ENCODE results near the gene HGFAC. TPM values are rescaled to one million over a fixed set of nuclear protein-coding genes. Genes with fewer than 3 reads are reported as not detected.

HGFAC gene
- total RNA-seq, 1 donor from 2014 or later = not detected

DNA sequence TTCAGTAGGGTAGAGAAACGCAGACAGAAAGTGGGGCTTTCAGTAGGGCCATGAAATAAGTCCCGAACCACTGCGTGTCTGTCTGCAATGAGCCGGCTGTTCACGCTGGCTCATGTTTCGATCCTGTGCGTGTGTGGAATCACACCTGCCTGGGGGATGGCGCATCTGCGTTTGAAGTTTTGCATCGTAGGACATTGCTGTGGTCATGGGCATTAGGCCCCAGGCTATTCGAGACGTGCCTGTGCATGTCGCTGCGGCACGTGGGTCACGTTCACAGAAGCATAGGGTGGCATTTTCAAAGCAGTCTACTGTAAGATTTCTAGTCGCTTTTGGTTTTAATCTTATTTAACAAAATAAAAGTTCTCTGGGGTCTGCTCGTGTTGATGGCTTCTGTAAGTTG is 25.5 kb upstream of the HGFAC start:
- no peaks in the 10 kb centered on the region for H3K4me1 Mint-ChIP-seq
- H3K4me3 Mint-ChIP-seq = no peak overlapping the region
- no peaks in the 10 kb centered on the region for H3K9me3 Mint-ChIP-seq
- intact Hi-C loops (cut with micrococcal nuclease) = no loop called here
- H3K27ac Mint-ChIP-seq = no peak overlapping the region
- DNase-seq = no peak
- no peaks in the 10 kb centered on the region for H3K27me3 Mint-ChIP-seq
- H3K36me3 Mint-ChIP-seq (ENCODE audit: low read depth) = no peaks in the 10 kb centered on the region

DNA sequence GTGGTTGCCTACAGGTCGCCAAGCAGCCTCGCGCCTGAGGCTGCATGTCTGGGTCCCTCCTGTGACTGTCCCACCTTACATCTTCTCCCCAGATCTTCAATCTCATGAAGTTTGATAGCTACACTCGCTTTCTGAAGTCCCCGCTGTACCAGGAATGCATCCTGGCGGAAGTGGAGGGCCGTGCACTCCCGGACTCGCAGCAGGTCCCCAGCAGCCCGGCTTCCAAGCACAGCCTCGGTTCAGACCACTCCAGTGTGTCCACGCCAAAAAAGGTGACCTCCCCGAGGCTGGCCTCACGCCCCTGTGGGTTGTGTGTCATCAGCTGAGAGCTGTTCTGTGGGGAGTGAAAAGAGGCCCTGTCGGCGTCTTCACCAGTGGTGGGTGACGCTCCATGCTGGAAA is 24.9 kb upstream of the HGFAC start:
- Mint-ChIP-seq H3K27me3 (no peaks in the 10 kb centered on the region), H3K27ac (no peak overlapping the region), H3K9me3 (no peaks in the 10 kb centered on the region), H3K4me1 (no peaks in the 10 kb centered on the region), H3K4me3 (no peak overlapping the region), H3K36me3 (ENCODE audit: low read depth) (no peaks in the 10 kb centered on the region)
- intact Hi-C loops (cut with micrococcal nuclease) = no loop called here
- no peak for DNase-seq

DNA sequence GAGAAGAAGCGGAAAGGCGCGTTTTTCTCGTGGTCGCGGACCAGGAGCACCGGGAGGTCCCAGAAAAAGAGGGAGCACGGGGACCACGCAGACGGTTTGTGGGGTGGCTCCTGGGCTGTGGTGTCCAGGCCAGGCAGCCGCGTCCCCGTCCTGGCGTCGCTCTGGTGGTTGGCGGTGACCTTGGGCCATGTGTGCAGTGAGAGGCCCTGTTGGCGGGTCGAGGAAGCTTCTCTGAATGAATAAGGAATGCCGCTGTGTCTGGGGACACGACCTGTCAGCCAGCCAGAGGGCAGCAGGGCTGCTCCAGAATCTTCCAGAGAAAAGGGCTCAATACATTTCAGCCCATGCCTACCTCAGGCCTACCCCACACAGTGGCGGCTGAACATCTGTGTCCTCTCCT is 24.3 kb upstream of the HGFAC start:
- no peak overlapping the region for H3K27ac Mint-ChIP-seq
- H3K4me3 Mint-ChIP-seq = no peak overlapping the region
- H3K27me3 Mint-ChIP-seq = no peaks in the 10 kb centered on the region
- no peak for DNase-seq
- no peaks in the 10 kb centered on the region for H3K4me1 Mint-ChIP-seq
- intact Hi-C loops (cut with micrococcal nuclease) = no loop called here
- H3K36me3 Mint-ChIP-seq (ENCODE audit: low read depth) = no peaks in the 10 kb centered on the region
- no peaks in the 10 kb centered on the region for H3K9me3 Mint-ChIP-seq

DNA sequence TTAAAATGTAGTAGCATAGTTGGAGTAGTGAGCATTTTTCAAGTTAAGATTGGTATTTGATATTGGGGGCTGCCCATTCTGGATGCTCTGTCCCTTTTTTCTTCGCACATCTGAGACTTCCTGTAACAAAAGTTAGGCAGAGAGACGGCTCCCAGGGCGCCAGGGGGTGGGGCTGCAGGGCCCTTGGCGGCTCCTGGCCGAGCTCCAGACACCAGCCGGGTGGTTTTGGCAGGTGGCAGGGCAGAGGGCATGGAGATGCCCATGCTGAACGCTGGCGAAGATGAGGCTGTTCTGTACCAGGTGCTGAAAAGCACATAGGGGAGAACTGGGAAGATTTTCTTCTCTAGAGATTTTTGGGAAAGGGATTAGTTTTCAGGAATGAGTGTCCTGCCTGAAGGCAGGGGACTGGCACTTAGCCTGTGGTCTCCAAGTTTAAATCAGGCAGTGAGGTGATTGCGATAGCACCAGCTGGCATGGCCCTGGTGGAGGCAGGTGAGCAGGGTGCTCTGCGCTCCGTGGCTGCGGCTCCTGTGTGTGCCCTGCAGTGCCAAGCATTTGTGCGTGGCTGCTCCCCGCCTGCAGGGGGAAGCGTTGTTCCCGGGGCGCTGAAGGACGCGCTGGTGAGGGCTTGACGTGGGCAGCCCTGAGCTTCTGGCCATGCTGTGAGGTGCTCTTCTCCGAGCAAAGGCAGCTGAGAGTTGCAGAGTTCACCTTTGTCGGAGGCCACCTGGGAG is 23.6 kb upstream of the HGFAC start:
- H3K27me3 Mint-ChIP-seq = no peaks in the 10 kb centered on the region
- no peaks in the 10 kb centered on the region for H3K4me1 Mint-ChIP-seq
- no peaks in the 10 kb centered on the region for H3K9me3 Mint-ChIP-seq
- intact Hi-C loops (cut with micrococcal nuclease) = no loop called here
- no peak for DNase-seq
- H3K4me3 Mint-ChIP-seq = no peak overlapping the region
- H3K27ac Mint-ChIP-seq = no peak overlapping the region
- H3K36me3 Mint-ChIP-seq (ENCODE audit: low read depth) = no peaks in the 10 kb centered on the region

DNA sequence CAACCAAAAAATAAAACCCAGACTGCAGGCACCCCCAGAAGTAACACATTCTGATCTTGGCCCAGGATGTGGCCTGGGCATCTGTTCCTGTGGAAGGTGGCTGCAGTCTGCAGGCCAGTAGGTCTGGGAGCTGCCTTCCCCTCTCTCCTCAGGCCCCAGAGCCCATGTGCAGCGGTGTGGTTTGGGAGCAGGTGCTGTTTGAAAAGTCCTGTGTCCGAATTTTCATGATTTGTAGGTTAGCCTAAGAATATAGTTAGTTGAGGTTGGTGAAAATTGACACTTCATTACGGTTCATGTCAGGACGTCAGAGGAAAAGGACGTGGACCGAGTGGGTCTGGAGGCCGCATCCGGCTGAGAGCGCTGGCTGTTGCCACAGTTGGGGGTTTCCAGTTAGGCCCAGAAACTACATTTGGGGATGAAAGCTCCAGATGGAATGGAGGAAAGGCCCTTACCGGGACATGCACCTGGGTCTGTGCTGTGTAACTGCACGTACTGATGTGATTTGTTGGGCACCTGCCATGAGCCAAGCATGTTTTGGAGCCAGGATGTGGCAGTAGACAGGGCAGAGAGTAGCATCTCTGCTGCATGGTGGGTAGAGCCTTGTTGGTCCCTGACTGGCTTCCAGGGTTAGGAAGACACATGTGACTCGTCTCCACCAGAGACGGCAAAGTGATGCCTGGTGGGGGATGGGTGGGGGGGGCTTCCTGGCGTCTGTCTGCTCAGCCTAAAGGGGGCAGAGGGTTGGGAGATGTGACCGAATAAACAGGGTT is 21.7 kb upstream of the HGFAC start:
- H3K4me3 Mint-ChIP-seq = no peak overlapping the region
- no peaks in the 10 kb centered on the region for H3K27me3 Mint-ChIP-seq
- H3K36me3 Mint-ChIP-seq (ENCODE audit: low read depth) = no peaks in the 10 kb centered on the region
- intact Hi-C loops (cut with micrococcal nuclease) = no loop called here
- H3K4me1 Mint-ChIP-seq = no peaks in the 10 kb centered on the region
- DNase-seq = no peak
- H3K27ac Mint-ChIP-seq = no peak overlapping the region
- H3K9me3 Mint-ChIP-seq = no peaks in the 10 kb centered on the region

DNA sequence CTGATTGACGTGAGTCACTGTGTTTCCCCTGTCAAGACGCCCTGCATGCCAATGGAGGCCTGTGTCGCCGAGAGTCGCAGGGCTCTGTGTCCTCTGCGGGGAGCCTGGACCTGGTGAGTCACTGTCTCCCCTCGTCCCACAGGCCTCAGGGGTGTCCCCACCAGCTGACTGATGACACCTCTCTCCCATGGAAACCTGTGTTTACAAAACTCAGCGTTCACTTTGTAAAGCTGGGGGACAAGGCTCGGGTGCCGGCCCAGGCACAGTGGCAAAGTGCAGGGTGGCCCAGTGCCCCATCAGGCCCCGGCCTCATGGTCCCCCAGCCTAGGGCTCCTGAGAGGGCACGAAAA is 21.2 kb upstream of the HGFAC start:
- no peak for DNase-seq
- intact Hi-C loops (cut with micrococcal nuclease) = no loop called here
- Mint-ChIP-seq H3K4me3 (no peak overlapping the region), H3K4me1 (no peaks in the 10 kb centered on the region), H3K27me3 (no peaks in the 10 kb centered on the region), H3K27ac (no peak overlapping the region), H3K9me3 (no peaks in the 10 kb centered on the region), H3K36me3 (ENCODE audit: low read depth) (no peaks in the 10 kb centered on the region)

DNA sequence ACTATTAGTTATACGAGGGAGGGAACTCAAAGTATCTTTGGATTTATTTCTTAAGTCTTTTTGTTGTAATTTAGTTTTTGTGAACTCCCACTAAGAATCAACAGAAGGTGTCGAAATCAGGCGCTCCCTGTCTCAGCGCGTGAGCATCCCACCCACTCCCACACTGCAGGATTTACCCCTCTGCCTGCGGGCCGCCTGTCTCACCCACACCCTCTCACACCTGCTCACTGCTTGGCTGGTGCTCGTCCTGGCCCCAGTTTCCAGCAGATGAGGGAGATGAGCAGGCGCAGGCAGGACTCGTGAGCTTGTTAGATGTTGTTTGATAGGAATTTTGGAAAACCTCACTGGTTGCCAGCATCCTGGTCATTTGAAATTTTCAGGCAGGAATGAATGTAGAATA is 20.8 kb upstream of the HGFAC start:
- no peaks in the 10 kb centered on the region for H3K27me3 Mint-ChIP-seq
- H3K4me1 Mint-ChIP-seq = no peaks in the 10 kb centered on the region
- no peak overlapping the region for H3K27ac Mint-ChIP-seq
- no peak for DNase-seq
- no peaks in the 10 kb centered on the region for H3K9me3 Mint-ChIP-seq
- intact Hi-C loops (cut with micrococcal nuclease) = no loop called here
- no peaks in the 10 kb centered on the region for H3K36me3 Mint-ChIP-seq (ENCODE audit: low read depth)
- no peak overlapping the region for H3K4me3 Mint-ChIP-seq

DNA sequence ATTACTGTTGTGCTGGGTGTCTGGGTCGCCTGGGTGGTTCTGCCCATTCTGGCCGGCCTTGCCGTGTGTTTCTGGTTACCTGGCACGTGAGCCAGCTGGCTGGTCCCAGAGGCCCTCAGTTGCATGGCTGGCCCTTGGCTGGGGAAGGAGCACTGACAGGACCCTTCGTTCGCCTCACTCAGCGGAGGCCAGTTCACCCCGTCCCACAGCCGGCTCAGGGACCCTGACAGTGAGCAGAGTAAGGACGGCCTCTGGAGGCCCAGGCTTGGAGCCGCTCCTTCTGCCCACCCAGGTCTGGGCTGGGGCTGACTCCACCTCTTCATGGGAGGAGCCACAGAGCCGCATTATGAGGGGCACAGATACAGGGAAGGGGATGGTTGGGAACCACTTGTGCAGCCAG is 20.3 kb upstream of the HGFAC start:
- H3K4me1 Mint-ChIP-seq = no peaks in the 10 kb centered on the region
- no peak for DNase-seq
- H3K27me3 Mint-ChIP-seq = no peaks in the 10 kb centered on the region
- H3K27ac Mint-ChIP-seq = no peak overlapping the region
- intact Hi-C loops (cut with micrococcal nuclease) = no loop called here
- H3K4me3 Mint-ChIP-seq = no peak overlapping the region
- no peaks in the 10 kb centered on the region for H3K9me3 Mint-ChIP-seq
- no peaks in the 10 kb centered on the region for H3K36me3 Mint-ChIP-seq (ENCODE audit: low read depth)

DNA sequence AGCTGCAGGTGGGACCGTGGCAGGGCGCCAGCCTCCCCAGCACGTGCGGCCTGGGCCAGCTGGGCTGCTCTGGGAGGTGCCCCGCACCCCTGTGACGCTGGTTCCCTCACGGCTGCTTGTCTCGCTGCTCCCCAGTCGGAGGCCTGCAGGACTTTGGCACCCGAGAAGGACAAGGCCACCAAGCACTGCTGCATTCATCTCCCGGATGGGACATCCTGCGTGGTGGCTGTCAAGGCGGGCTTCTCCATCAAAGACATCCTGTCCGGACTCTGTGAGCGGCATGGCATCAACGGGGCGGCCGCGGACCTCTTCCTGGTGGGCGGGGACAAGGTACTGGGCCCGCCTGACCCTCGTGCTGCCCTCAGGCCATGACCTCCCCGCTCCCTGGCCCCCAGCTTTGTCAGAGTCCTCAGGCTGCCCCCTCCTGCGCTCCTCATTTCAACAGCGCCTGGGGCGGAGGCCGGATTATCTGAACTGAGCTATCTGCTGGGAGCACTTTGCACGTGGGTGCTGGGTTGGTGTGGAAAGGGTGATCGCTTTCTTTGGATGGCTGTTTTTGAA is 19.4 kb upstream of the HGFAC start:
- Mint-ChIP-seq H3K4me1 (no peaks in the 10 kb centered on the region), H3K36me3 (ENCODE audit: low read depth) (no peaks in the 10 kb centered on the region), H3K27me3 (no peaks in the 10 kb centered on the region), H3K27ac (no peak overlapping the region), H3K9me3 (no peaks in the 10 kb centered on the region), H3K4me3 (no peak overlapping the region)
- intact Hi-C loops (cut with micrococcal nuclease) = no loop called here
- no peak for DNase-seq

DNA sequence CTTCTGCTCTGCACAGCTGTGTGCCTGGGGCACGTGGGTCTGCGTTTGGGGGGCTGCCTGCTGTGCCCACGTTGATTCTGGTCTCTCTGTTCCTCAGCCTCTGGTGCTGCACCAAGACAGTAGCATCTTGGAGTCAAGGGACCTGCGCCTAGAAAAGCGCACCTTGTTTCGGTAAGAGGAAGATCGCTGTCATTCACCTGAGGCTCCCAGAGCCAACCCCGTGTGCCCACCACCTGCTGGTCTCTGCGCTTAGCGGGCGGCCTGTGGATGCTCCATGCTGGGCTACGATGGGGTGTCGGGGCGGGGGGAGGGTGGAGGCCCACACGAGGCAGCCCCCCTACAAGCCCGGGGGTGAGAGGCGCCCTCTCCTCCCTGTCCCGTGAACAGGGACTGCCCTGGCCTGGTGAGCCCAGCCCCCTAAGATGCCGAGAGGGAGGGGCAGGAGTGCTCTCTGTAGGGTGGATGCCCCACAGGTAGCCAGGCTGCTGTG is 18.9 kb upstream of the HGFAC start:
- Mint-ChIP-seq H3K9me3 (no peaks in the 10 kb centered on the region), H3K36me3 (ENCODE audit: low read depth) (no peaks in the 10 kb centered on the region), H3K4me3 (no peak overlapping the region), H3K4me1 (no peaks in the 10 kb centered on the region), H3K27ac (no peak overlapping the region), H3K27me3 (no peaks in the 10 kb centered on the region)
- intact Hi-C loops (cut with micrococcal nuclease) = no loop called here
- DNase-seq = no peak

DNA sequence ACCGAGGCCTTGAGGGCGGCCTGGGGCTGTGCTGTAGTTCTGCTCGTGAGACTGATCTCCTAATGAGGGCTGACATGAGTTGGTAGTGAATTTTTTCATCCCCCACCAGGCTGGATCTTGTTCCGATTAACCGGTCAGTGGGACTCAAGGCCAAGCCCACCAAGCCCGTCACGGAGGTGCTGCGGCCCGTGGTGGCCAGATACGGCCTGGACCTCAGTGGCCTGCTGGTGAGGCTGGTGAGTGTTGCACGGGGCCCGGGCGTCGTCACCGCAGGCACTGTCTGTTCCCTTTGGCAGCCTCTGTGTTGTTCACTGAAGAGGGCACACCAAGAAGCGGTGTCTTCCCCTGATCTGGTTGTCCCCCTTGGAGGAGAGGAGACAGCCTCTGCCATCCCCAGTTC is 18.4 kb upstream of the HGFAC start:
- Mint-ChIP-seq H3K4me3 (no peak overlapping the region), H3K27me3 (no peaks in the 10 kb centered on the region), H3K27ac (no peak overlapping the region), H3K36me3 (ENCODE audit: low read depth) (no peaks in the 10 kb centered on the region), H3K9me3 (no peaks in the 10 kb centered on the region), H3K4me1 (no peaks in the 10 kb centered on the region)
- intact Hi-C loops (cut with micrococcal nuclease) = no loop called here
- no peak for DNase-seq

DNA sequence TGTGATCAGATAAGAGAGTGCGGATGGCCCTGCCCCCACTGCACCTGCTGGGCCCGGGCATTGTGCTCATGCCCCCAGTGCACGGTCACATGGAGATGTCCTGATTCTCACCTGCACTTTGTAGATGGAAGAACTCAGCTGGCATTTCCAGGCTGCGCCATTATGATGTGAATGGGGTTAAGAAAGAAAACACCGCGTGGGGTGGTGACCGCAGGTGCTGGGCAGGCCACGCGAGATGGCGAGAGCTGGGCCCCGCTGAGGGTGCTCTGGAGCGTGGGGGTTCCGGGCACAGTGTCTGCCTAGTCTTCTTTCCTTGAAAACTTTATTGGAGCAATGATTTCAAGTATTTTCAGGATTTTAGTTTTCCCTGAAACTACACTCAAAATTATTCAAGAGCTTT is 17.8 kb upstream of the HGFAC start:
- intact Hi-C loops (cut with micrococcal nuclease) = no loop called here
- Mint-ChIP-seq H3K4me1 (no peaks in the 10 kb centered on the region), H3K27ac (no peak overlapping the region), H3K4me3 (no peak overlapping the region), H3K27me3 (no peaks in the 10 kb centered on the region), H3K9me3 (no peaks in the 10 kb centered on the region), H3K36me3 (ENCODE audit: low read depth) (no peaks in the 10 kb centered on the region)
- no peak for DNase-seq

DNA sequence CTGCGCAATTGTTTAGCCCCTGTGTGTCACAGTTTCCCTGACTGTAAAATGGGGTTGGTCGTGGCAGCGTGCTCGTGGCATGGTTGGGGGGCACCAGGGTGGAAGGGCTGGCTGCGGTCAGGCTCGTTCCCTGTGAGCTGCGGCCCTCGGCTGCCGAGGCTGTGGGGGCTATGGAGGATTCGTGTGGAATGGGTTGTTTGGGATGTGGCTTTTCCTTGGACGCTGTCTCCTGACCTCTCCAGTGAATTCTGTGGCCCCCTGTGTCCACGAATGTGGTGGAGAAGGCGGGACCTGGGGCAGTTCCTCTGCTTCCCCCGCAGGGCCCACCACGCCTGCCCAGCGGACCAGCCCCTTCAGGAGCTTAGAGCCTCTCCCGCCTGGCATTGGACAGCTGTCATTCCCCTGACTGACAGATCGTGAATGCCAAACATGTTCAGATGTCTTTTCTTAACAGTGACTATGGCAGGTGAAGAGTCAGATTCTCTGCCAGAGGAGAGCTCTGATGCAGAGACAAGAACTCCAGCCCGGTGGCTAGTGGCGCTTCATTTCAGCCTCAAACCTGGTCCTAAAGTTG is 17.2 kb upstream of the HGFAC start:
- H3K27me3 Mint-ChIP-seq = no peaks in the 10 kb centered on the region
- no peak for DNase-seq
- no peaks in the 10 kb centered on the region for H3K4me1 Mint-ChIP-seq
- H3K4me3 Mint-ChIP-seq = no peak overlapping the region
- H3K9me3 Mint-ChIP-seq = no peaks in the 10 kb centered on the region
- H3K27ac Mint-ChIP-seq = no peak overlapping the region
- intact Hi-C loops (cut with micrococcal nuclease) = no loop called here
- H3K36me3 Mint-ChIP-seq (ENCODE audit: low read depth) = no peaks in the 10 kb centered on the region

DNA sequence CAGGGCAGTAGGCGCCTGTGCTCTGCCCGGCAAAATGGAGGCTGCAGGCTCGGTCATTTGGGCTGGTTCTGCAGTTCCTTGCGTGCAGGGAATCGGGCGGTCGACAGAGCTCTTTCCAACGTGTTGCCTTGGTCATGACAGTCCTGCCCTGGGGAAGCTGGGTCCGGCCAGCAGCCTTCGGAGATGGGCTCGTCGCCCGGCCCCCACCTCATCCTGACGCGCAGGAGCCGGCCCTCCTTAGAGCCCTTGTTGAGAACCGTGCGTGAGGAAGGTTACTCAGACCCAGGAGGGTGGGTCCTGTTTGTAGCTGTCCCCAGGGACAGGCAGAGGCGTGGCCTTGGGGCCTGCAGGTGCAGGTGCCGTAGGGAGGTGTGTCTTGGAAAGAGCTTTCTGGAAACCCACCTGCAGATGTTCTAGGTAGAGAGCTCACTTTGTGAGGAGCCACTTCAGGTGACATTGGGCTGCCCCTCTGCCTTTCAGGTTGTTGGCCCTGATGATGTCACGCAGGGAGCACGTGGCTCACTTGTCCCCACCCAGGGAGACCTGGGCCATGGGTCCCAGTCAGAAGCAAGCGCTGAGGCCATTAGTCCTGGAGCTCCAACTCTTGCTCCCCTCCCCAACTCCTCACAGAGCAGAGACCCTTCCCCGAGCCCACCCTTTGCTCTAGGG is 15.2 kb upstream of the HGFAC start:
- H3K4me3 Mint-ChIP-seq = no peak overlapping the region
- no peaks in the 10 kb centered on the region for H3K4me1 Mint-ChIP-seq
- H3K27ac Mint-ChIP-seq = no peak overlapping the region
- no peak for DNase-seq
- H3K9me3 Mint-ChIP-seq = no peaks in the 10 kb centered on the region
- H3K36me3 Mint-ChIP-seq (ENCODE audit: low read depth) = no peaks in the 10 kb centered on the region
- intact Hi-C loops (cut with micrococcal nuclease) = no loop called here
- H3K27me3 Mint-ChIP-seq = no peaks in the 10 kb centered on the region
